Islet precursor cell (in vitro differentiated cells): ENCODE measurements around the gene MB21D2.

Experiments used
- DNase-seq: peaks from one replicate; pipeline ENCODE4 v3.0.0-alpha.2; 2018

Gene MB21D2

GRCh38 chr3:192830291-192831110, 87.2 kb downstream of the MB21D2 start:
- no peak for DNase-seq

- no peak for DNase-seq
Measured at GRCh38 chr3:192827863-192828594, 89.6 kb downstream of the MB21D2 start.

GRCh38 chr3:192827208-192827607, 90.4 kb downstream of the MB21D2 start:
- DNase-seq, result no peak

- no peak for DNase-seq
Measured at GRCh38 chr3:192826214-192827006, 91.2 kb downstream of the MB21D2 start.

GRCh38 chr3:192825657-192826200, 91.9 kb downstream of the MB21D2 start:
- DNase-seq, result no peak

- no peak for DNase-seq
Measured at GRCh38 chr3:192825216-192825615, 92.4 kb downstream of the MB21D2 start.

- no peak for DNase-seq
Measured at GRCh38 chr3:192824313-192824712, 93.3 kb downstream of the MB21D2 start.

- DNase-seq, result no peak
Measured at GRCh38 chr3:192821161-192821560, 96.5 kb downstream of the MB21D2 start.

- DNase-seq, result no peak
Measured at GRCh38 chr3:192820161-192820560, 97.5 kb downstream of the MB21D2 start.

GRCh38 chr3:192819001-192819569, 98.6 kb downstream of the MB21D2 start:
- DNase-seq, result peak; percentile 83

- DNase-seq, result no peak
Measured at GRCh38 chr3:192818126-192818525, 99.5 kb downstream of the MB21D2 start.

- no peak for DNase-seq
Measured at GRCh38 chr3:192817506-192817905, 100.2 kb downstream of the MB21D2 start.

GRCh38 chr3:192817053-192817452, 100.6 kb downstream of the MB21D2 start:
- DNase-seq, result no peak

- DNase-seq, result no peak
Measured at GRCh38 chr3:192816351-192816750, 101.3 kb downstream of the MB21D2 start.

GRCh38 chr3:192812743-192813383, 104.8 kb downstream of the MB21D2 start:
- no peak for DNase-seq

- no peak for DNase-seq
Measured at GRCh38 chr3:192805711-192806110, 111.9 kb downstream of the MB21D2 start.

GRCh38 chr3:192804502-192804901, 113.2 kb downstream of the MB21D2 start:
- DNase-seq, result no peak

- DNase-seq, result no peak
Measured at GRCh38 chr3:192802957-192803899, 114.4 kb downstream of the MB21D2 start.

GRCh38 chr3:192801985-192802384, 115.7 kb downstream of the MB21D2 start:
- DNase-seq, result no peak

GRCh38 chr3:192799721-192800120, 117.9 kb downstream of the MB21D2 start:
- no peak for DNase-seq

GRCh38 chr3:192795021-192795420, 122.6 kb downstream of the MB21D2 start:
- DNase-seq, result no peak
